Measurements from ENCODE around the gene MALAT1. TPM values are rescaled to one million over a fixed set of nuclear protein-coding genes. Genes with fewer than 3 reads are reported as not detected.

MALAT1 gene
- total and polyA plus RNA-seq, 5 experiments from 2014 or later, result 1,355 to 30,085 (median 3,419) TPM

GRCh38 chr11:65492637-65493366 is 6.0 kb upstream of the MALAT1 start:
- Mint-ChIP-seq H3K4me3 (no peak overlapping the region), H3K27me3 (no peaks in the 10 kb centered on the region), H3K27ac (peak overlapping the region in 3 of 10 donors; percentile 65 to 77 (median 72)), H3K4me1 (peaks cover 20 to 58% (median 46%) of the 10 kb centered on the region in 4 donors), H3K9me3 (no peaks in the 10 kb centered on the region), H3K36me3 (no peaks in the 10 kb centered on the region)
- ATAC-seq (no peak), DNase-seq (no peak)
- POLR2A ChIA-PET, result interaction anchor here (0.6 to 24.9 kb wide), 9 partner anchors 9 to 744 kb away, joined by 3 to 2047 read pairs (median 4); partner anchors contain the start of genes MALAT1 and NEAT1

- POLR2A ChIA-PET, result interaction anchor here (0.7 to 24.9 kb wide), 8 partner anchors 12 to 115 kb away, joined by 3 to 2047 read pairs (median 4); partner anchors contain the start of gene NEAT1
- Mint-ChIP-seq H3K27ac (peak overlapping the region in 3 of 10 donors; percentile 65 to 77 (median 72)), H3K36me3 (no peaks in the 10 kb centered on the region), H3K4me1 (peaks cover 17 to 50% (median 39%) of the 10 kb centered on the region in 4 donors), H3K27me3 (no peaks in the 10 kb centered on the region), H3K9me3 (no peaks in the 10 kb centered on the region), H3K4me3 (no peak overlapping the region)
- DNase-seq, result no peak
- ATAC-seq, result no peak
Observed at GRCh38 chr11:65493367-65494176, 5.3 kb upstream of the MALAT1 start.

DNA sequence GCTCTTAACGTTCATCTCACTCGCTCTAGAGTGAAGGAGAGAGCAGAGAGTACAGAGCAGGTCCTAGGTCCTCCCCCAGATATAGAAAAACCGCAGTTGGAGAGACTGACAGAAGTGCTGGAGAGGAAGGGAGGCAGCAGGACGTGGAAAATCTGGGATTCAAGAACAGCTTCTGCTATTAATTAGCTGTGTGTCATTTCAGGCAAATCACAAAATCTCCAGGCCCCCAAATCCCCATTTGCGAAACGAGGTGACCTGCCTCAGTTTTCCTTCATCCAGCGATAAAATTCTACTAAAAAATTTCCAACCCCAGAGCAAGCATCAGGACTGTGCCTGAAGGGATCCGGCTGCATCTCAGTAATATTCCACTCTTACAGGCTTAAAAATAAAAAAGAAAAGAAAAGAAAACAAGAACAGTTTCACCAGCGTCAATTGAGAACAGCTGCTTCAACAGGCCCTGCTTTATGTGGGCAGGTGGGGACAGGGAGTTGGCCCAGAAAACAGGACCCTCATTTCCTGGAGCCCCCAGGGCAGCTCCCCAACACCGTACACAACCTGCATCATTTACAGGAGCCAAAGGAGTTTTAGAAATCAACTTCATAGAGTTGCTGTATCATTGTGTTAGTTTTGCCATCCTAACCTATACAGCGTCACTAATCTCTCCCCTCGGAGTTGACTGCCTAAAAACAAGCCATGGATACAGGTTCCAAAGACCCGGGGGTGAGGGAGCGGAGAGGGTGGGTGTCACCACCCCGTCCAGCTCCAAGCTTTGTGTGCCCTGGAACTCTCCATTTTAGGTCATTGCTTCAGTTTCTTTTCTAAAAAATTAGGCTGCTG is 2.3 kb upstream of the MALAT1 start:
- no peaks in the 10 kb centered on the region for H3K27me3 Mint-ChIP-seq
- H3K4me1 Mint-ChIP-seq, result peaks cover 15 to 38% (median 24%) of the 10 kb centered on the region in 4 donors
- peak; percentile 5 for ATAC-seq
- H3K36me3 Mint-ChIP-seq, result no peaks in the 10 kb centered on the region
- H3K27ac Mint-ChIP-seq, result no peak overlapping the region
- no peaks in the 10 kb centered on the region for H3K9me3 Mint-ChIP-seq
- POLR2A ChIA-PET, result interaction anchor here (0.5 to 24.9 kb wide), 40 partner anchors 9 to 816 kb away, joined by 3 to 2047 read pairs (median 8); partner anchors contain the start of genes CAPN1, CCDC85B, DPF2 and EHBP1L1
- H3K4me3 Mint-ChIP-seq, result no peak overlapping the region
- peak in 1 of 10 donors; percentile 56 for DNase-seq

GRCh38 chr11:65497141-65498041 is 1.5 kb upstream of the MALAT1 start:
- Mint-ChIP-seq H3K9me3 (no peaks in the 10 kb centered on the region), H3K27ac (no peak overlapping the region), H3K4me1 (peaks cover 16 to 31% (median 24%) of the 10 kb centered on the region in 4 donors), H3K36me3 (no peaks in the 10 kb centered on the region), H3K4me3 (no peak overlapping the region), H3K27me3 (no peaks in the 10 kb centered on the region)
- POLR2A ChIA-PET, result interaction anchor here (0.5 to 24.9 kb wide), 57 partner anchors 10 to 1180 kb away, joined by 3 to 2047 read pairs (median 6); partner anchors contain the start of genes CAPN1, CCDC85B, CD248 and DPF2
- ATAC-seq (peak; percentile 77 to 80), DNase-seq (peak; percentile 96 to 99 (median 98))

GRCh38 chr11:65498042-65498726 is 661 bp upstream of the MALAT1 start:
- Mint-ChIP-seq H3K27ac (no peak overlapping the region), H3K4me3 (no peak overlapping the region), H3K4me1 (peaks cover 20 to 30% (median 24%) of the 10 kb centered on the region in 4 donors), H3K9me3 (no peaks in the 10 kb centered on the region), H3K36me3 (no peaks in the 10 kb centered on the region), H3K27me3 (no peaks in the 10 kb centered on the region)
- ATAC-seq (peak; percentile 19 to 23), DNase-seq (peak in 9 of 10 donors; percentile 36 to 89 (median 63))
- POLR2A ChIA-PET, result interaction anchor here (0.6 to 24.9 kb wide), 62 partner anchors 10 to 1741 kb away, joined by 3 to 2047 read pairs (median 6); partner anchors contain the start of genes CAPN1, CCDC85B, CD248 and CDC42EP2

- no peak overlapping the region for H3K4me3 Mint-ChIP-seq
- H3K36me3 Mint-ChIP-seq, result peaks cover 0 to 4% (median 2%) of the 10 kb centered on the region in 3 donors
- DNase-seq, result no peak
- H3K27ac Mint-ChIP-seq, result no peak overlapping the region
- no peak for ATAC-seq
- no peaks in the 10 kb centered on the region for H3K27me3 Mint-ChIP-seq
- POLR2A ChIA-PET, result interaction anchor here (0.6 to 24.9 kb wide), 56 partner anchors 10 to 1950 kb away, joined by 3 to 2047 read pairs (median 6); partner anchors contain the start of genes CAPN1, CCDC85B, CD248 and CDC42EP2
- H3K4me1 Mint-ChIP-seq, result peaks cover 20 to 34% (median 25%) of the 10 kb centered on the region in 4 donors
- no peaks in the 10 kb centered on the region for H3K9me3 Mint-ChIP-seq
Observed at GRCh38 chr11:65498727-65498976, 193 bp upstream of the MALAT1 start.

- peak in 3 of 10 donors; percentile 28 to 47 (median 38) for DNase-seq
- POLR2A ChIA-PET, result interaction anchor here (0.8 to 24.9 kb wide), 45 partner anchors 8 to 1117 kb away, joined by 3 to 2047 read pairs (median 6); partner anchors contain the start of genes CAPN1, CCDC85B, CD248 and CDC42EP2
- ATAC-seq, result no peak
- H3K4me1 Mint-ChIP-seq, result peaks cover 22 to 40% (median 32%) of the 10 kb centered on the region in 4 donors
- no peaks in the 10 kb centered on the region for H3K9me3 Mint-ChIP-seq
- H3K27ac Mint-ChIP-seq, result no peak overlapping the region
- no peak overlapping the region for H3K4me3 Mint-ChIP-seq
- no peaks in the 10 kb centered on the region for H3K27me3 Mint-ChIP-seq
- H3K36me3 Mint-ChIP-seq, result peaks cover 0 to 16% (median 14%) of the 10 kb centered on the region in 3 donors
Observed at GRCh38 chr11:65499713-65500386, 1.0 kb downstream of the MALAT1 start.

DNA sequence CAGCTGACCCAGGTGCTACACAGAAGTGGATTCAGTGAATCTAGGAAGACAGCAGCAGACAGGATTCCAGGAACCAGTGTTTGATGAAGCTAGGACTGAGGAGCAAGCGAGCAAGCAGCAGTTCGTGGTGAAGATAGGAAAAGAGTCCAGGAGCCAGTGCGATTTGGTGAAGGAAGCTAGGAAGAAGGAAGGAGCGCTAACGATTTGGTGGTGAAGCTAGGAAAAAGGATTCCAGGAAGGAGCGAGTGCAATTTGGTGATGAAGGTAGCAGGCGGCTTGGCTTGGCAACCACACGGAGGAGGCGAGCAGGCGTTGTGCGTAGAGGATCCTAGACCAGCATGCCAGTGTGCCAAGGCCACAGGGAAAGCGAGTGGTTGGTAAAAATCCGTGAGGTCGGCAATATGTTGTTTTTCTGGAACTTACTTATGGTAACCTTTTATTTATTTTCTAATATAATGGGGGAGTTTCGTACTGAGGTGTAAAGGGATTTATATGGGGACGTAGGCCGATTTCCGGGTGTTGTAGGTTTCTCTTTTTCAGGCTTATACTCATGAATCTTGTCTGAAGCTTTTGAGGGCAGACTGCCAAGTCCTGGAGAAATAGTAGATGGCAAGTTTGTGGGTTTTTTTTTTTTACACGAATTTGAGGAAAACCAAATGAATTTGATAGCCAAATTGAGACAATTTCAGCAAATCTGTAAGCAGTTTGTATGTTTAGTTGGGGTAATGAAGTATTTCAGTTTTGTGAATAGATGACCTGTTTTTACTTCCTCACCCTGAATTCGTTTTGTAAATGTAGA is 1.7 kb downstream of the MALAT1 start:
- POLR2A ChIA-PET, result interaction anchor here (0.8 to 24.9 kb wide), 24 partner anchors 8 to 1138 kb away, joined by 3 to 2047 read pairs (median 10); partner anchors contain the start of genes CDC42EP2, DPF2, EHBP1L1 and FAM89B
- Mint-ChIP-seq H3K27ac (no peak overlapping the region), H3K4me3 (no peak overlapping the region), H3K36me3 (peaks cover 0 to 21% (median 18%) of the 10 kb centered on the region in 3 donors), H3K27me3 (no peaks in the 10 kb centered on the region), H3K4me1 (peaks cover 24 to 47% (median 37%) of the 10 kb centered on the region in 4 donors), H3K9me3 (no peaks in the 10 kb centered on the region)
- DNase-seq (peak in 4 of 10 donors; percentile 44 to 56 (median 54)), ATAC-seq (no peak)

- no peak for ATAC-seq
- Mint-ChIP-seq H3K4me1 (peaks cover 25 to 49% (median 38%) of the 10 kb centered on the region in 4 donors), H3K4me3 (no peak overlapping the region), H3K36me3 (peaks cover 0 to 27% (median 19%) of the 10 kb centered on the region in 3 donors), H3K27me3 (no peaks in the 10 kb centered on the region), H3K9me3 (no peaks in the 10 kb centered on the region), H3K27ac (no peak overlapping the region)
- POLR2A ChIA-PET, result interaction anchor here (1.1 to 24.9 kb wide), 10 partner anchors 7 to 1137 kb away, joined by 3 to 2047 read pairs (median 148); partner anchors contain the start of genes FRMD8, NEAT1, SCYL1 and SLC25A45
- no peak for DNase-seq
Observed at GRCh38 chr11:65501186-65501471, 2.3 kb downstream of the MALAT1 start.
